Measurements from ENCODE around the gene RNF41. TPM values are rescaled to one million over a fixed set of nuclear protein-coding genes. Genes with fewer than 3 reads are reported as not detected.
A peak's percentile ranks its signal among the peaks of the same experiment; 100 is the strongest.

Gene RNF41
- total and polyA plus RNA-seq, 2 donors = 37.8 to 42.9 TPM

- H3K4me1 ChIP-seq (ENCODE audit: insufficient read depth) = no peaks in the 10 kb centered on the region
- H3K36me3 ChIP-seq (ENCODE audit: insufficient read depth) = no peaks in the 10 kb centered on the region
- no peak for DNase-seq (ENCODE audit: extremely low spot score)
- no peak overlapping the region for H3K4me3 ChIP-seq (ENCODE audit: low read depth, low read length)
- WGBS = 74% methylated on average over 16 of the region's 16 CpGs
- no peak overlapping the region for H3K27ac ChIP-seq (ENCODE audit: low read depth)
Observed at GRCh38 chr12:56234746-56235436, 13.2 kb upstream of the RNF41 start.

DNA sequence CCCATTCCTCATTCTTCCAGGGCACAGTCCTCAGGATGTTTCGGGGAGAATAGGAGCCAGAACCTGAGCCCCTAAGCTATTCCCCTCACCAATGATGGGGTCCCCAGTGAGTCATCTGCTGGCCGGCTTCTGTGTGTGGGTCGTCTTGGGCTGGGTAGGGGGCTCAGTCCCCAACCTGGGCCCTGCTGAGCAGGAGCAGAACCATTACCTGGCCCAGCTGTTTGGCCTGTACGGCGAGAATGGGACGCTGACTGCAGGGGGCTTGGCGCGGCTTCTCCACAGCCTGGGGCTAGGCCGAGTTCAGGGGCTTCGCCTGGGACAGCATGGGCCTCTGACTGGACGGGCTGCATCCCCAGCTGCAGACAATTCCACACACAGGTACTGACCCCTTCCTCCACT lies 9.5 kb upstream of the RNF41 start:
- 83% methylated on average over 11 of the region's 11 CpGs for WGBS
- H3K4me1 ChIP-seq (ENCODE audit: insufficient read depth) = no peaks in the 10 kb centered on the region
- H3K4me3 ChIP-seq (ENCODE audit: low read depth, low read length) = no peak overlapping the region
- H3K27ac ChIP-seq (ENCODE audit: low read depth) = no peak overlapping the region
- H3K36me3 ChIP-seq (ENCODE audit: insufficient read depth) = no peaks in the 10 kb centered on the region
- no peak for DNase-seq (ENCODE audit: extremely low spot score)

DNA sequence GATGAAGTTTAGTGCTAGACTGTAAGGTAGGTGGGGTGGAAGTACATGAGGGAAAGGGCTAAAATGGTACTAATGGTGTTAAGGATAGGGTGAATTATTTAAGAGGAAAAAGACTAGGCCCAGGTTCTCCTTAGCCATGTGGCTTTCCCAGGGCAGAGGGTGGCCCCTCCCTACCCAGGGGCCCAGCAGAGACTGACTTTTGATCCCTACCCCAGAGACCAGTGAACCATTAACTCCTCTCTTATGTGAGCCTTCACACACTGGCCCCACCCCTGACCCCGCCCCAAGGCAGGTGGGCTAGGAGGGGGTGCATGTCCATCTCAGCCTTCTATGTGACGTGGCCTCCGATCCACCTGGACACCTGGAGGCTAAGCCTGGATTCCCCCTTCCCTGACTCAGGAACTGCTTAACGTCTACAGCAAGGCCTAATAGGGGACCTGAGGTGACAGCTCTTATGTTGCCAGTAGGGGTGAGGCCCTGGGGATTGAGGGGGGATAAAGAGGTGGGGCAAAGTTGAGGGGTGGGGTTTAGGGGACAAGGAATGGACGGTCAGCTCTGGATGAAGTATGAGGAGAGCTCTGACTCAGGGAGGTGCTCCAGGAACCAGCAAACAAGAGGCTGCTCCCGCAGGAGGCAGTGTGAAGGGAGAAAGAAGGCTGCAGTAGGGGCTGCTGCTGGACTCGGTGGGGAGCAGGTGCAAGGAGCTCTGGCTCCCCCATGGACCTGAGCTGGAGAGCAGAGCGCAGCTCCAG lies 8.9 kb upstream of the RNF41 start:
- H3K4me1 ChIP-seq (ENCODE audit: insufficient read depth) = no peaks in the 10 kb centered on the region
- DNase-seq (ENCODE audit: extremely low spot score) = no peak
- WGBS = 66% methylated on average over 8 of the region's 8 CpGs
- H3K36me3 ChIP-seq (ENCODE audit: insufficient read depth) = no peaks in the 10 kb centered on the region
- no peak overlapping the region for H3K27ac ChIP-seq (ENCODE audit: low read depth)
- no peak overlapping the region for H3K4me3 ChIP-seq (ENCODE audit: low read depth, low read length)

DNA sequence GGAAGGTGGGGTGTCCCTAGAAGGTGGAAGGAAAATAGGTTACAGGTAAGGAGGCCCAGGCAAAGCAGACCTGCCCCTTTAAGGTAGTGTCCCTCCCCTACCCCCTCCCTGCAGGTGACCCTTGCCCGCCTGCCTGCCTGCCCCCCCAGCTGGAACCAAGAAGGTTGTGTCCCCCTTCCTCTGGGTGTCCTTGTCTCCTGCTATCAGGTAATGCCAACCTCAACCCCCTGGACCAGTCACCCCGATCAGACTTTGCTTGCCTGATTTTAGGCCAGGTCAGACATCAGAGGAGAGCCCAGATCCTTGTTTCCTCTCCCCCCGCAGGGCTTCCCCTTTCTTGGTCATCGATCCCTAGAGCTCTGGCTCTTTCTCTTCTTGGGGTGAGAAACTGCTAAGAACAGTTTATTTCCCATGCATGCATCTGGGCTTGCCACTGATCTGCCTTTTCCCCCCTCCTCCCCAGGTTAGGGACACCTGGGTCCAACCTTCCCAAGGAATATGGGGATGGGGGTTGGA lies 8.3 kb upstream of the RNF41 start, which contains the start of gene SLC39A5:
Gene SLC39A5 (plus strand): TSS at position 136 of the 516 bp plus-strand sequence. CDS start 1,224 bp downstream, outside the sequence.
- no peak for DNase-seq (ENCODE audit: extremely low spot score)
- 80% methylated on average over 4 of the region's 4 CpGs for WGBS

GRCh38 chr12:56229082-56229481 lies 7.4 kb upstream of the RNF41 start:
- no peak for DNase-seq (ENCODE audit: extremely low spot score)
- no peak overlapping the region for H3K27ac ChIP-seq (ENCODE audit: low read depth)
- no peaks in the 10 kb centered on the region for H3K36me3 ChIP-seq (ENCODE audit: insufficient read depth)
- no peak overlapping the region for H3K4me3 ChIP-seq (ENCODE audit: low read depth, low read length)
- WGBS = 88% methylated on average over 7 of the region's 7 CpGs
- no peaks in the 10 kb centered on the region for H3K4me1 ChIP-seq (ENCODE audit: insufficient read depth)

More for the DNA sequence above, 8.3 kb upstream of the RNF41 start, which contains the start of gene SLC39A5:
- no peaks in the 10 kb centered on the region for H3K36me3 ChIP-seq (ENCODE audit: insufficient read depth)
- H3K27ac ChIP-seq (ENCODE audit: low read depth) = no peak within 1 kb of the TSS
- no peaks in the 10 kb centered on the region for H3K4me1 ChIP-seq (ENCODE audit: insufficient read depth)
- no peak within 1 kb of the TSS for H3K4me3 ChIP-seq (ENCODE audit: low read depth, low read length)

GRCh38 chr12:56224954-56225353 lies 3.2 kb upstream of the RNF41 start:
- Histone ChIP-seq H3K36me3 (ENCODE audit: insufficient read depth) (no peaks in the 10 kb centered on the region), H3K4me3 (ENCODE audit: low read depth, low read length) (peak overlapping the region; percentile 46), H3K4me1 (ENCODE audit: insufficient read depth) (no peaks in the 10 kb centered on the region), H3K27ac (ENCODE audit: low read depth) (no peak overlapping the region)
- DNase-seq (ENCODE audit: extremely low spot score) = no peak
- 69% methylated on average over 11 of the region's 11 CpGs for WGBS

GRCh38 chr12:56224102-56224701 lies 2.5 kb upstream of the RNF41 start, which contains the start of gene NABP2:
Gene NABP2 (plus strand): TSS chr12:56224342. CDS start chr12:56224857, 515 bp downstream.
- H3K27ac ChIP-seq (ENCODE audit: low read depth) = peak within 1 kb of the TSS; percentile 44
- H3K4me3 ChIP-seq (ENCODE audit: low read depth, low read length) = peak within 1 kb of the TSS; percentile 46
- peak; percentile 95 for DNase-seq (ENCODE audit: extremely low spot score)
- H3K4me1 ChIP-seq (ENCODE audit: insufficient read depth) = no peaks in the 10 kb centered on the region
- no peaks in the 10 kb centered on the region for H3K36me3 ChIP-seq (ENCODE audit: insufficient read depth)
- under 1% methylated on average over 41 of the region's 41 CpGs for WGBS

- DNase-seq (ENCODE audit: extremely low spot score) = no peak
- WGBS = 16% methylated on average over 15 of the region's 15 CpGs
Observed at GRCh38 chr12:56223571-56224101, 1.9 kb upstream of the RNF41 start.

GRCh38 chr12:56222531-56222895 lies 791 bp upstream of the RNF41 start:
- WGBS = 7% methylated on average over 4 of the region's 4 CpGs
- peak overlapping the region; percentile 66 for H3K4me3 ChIP-seq (ENCODE audit: low read depth, low read length)
- peak overlapping the region; percentile 96 for H3K27ac ChIP-seq (ENCODE audit: low read depth)
- no peaks in the 10 kb centered on the region for H3K4me1 ChIP-seq (ENCODE audit: insufficient read depth)
- no peak for DNase-seq (ENCODE audit: extremely low spot score)
- no peaks in the 10 kb centered on the region for H3K36me3 ChIP-seq (ENCODE audit: insufficient read depth)

More at GRCh38 chr12:56223571-56224101, 1.9 kb upstream of the RNF41 start:
- no peaks in the 10 kb centered on the region for H3K36me3 ChIP-seq (ENCODE audit: insufficient read depth)
- H3K4me1 ChIP-seq (ENCODE audit: insufficient read depth) = no peaks in the 10 kb centered on the region
- H3K27ac ChIP-seq (ENCODE audit: low read depth) = no peak overlapping the region
- no peak overlapping the region for H3K4me3 ChIP-seq (ENCODE audit: low read depth, low read length)

GRCh38 chr12:56221232-56221756 lies 428 bp downstream of the RNF41 start:
- H3K4me3 ChIP-seq (ENCODE audit: low read depth, low read length) = peak overlapping the region; percentile 66
- no peaks in the 10 kb centered on the region for H3K36me3 ChIP-seq (ENCODE audit: insufficient read depth)
- peak; percentile 43 for DNase-seq (ENCODE audit: extremely low spot score)
- H3K27ac ChIP-seq (ENCODE audit: low read depth) = peak overlapping the region; percentile 97
- H3K4me1 ChIP-seq (ENCODE audit: insufficient read depth) = no peaks in the 10 kb centered on the region
- under 1% methylated on average over 21 of the region's 21 CpGs for WGBS

DNA sequence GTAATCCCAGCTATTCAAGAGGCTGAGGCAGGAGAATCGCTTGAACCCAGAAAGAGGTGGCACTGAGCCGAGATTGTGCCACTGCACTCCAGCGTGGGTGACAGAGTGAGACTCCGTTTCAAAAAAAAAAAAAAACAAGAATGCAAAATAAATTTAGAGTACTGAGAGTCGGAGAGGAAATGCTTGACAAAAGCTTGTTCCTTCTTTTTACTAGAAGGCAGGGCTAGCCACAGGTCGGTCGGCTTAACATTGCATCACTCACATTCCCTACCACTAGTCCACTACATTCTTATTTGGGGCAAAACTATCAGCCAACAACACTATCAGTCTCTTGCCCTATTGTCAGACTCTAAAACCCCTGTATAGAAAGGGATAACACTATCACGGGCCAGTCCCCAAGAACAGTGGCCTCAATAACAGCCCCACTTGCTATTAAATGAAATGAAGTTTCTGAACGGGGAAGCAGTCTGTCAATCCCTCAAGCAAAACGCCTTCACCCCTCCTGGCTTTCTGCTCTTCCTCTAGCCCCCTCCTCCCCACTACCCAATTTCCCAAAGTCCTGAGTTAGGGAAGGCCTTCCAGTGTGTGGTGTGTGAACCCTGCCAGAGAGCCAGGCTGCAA lies 1.0 kb downstream of the RNF41 start:
- 9% methylated on average over 10 of the region's 10 CpGs for WGBS
- no peaks in the 10 kb centered on the region for H3K4me1 ChIP-seq (ENCODE audit: insufficient read depth)
- no peak for DNase-seq (ENCODE audit: extremely low spot score)

GRCh38 chr12:56219840-56220239 lies 1.9 kb downstream of the RNF41 start:
- Histone ChIP-seq H3K4me1 (ENCODE audit: insufficient read depth) (no peaks in the 10 kb centered on the region), H3K4me3 (ENCODE audit: low read depth, low read length) (no peak overlapping the region), H3K36me3 (ENCODE audit: insufficient read depth) (peaks cover 5% of the 10 kb centered on the region), H3K27ac (ENCODE audit: low read depth) (no peak overlapping the region)
- 91% methylated on average over 9 of the region's 9 CpGs for WGBS
- no peak for DNase-seq (ENCODE audit: extremely low spot score)

More for the DNA sequence above, 1.0 kb downstream of the RNF41 start:
- H3K4me3 ChIP-seq (ENCODE audit: low read depth, low read length) = peak overlapping the region; percentile 66
- H3K36me3 ChIP-seq (ENCODE audit: insufficient read depth) = no peaks in the 10 kb centered on the region
- peak overlapping the region; percentile 97 for H3K27ac ChIP-seq (ENCODE audit: low read depth)

DNA sequence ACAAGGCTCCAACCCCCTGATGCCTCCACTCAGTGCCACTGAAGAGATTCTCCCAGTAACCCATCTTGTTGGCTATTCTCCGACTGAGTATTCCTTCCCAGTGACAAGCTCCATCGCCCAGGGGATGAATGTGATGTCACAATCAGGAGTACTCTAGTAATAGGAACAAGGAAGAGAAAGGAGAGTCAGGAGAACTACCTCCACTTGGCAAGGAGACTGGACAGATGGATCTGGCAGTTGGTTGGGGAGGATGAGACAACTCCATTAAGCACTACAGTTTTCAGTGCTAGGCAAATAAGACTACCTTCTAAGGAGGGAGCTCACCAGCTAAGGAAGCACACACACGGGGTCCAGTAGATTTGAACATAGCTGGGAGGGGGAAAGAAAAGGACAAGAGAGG lies 5.3 kb downstream of the RNF41 start:
- DNase-seq (ENCODE audit: extremely low spot score) = no peak
- Histone ChIP-seq H3K36me3 (ENCODE audit: insufficient read depth) (peaks cover 8% of the 10 kb centered on the region), H3K4me3 (ENCODE audit: low read depth, low read length) (no peak overlapping the region), H3K4me1 (ENCODE audit: insufficient read depth) (no peaks in the 10 kb centered on the region), H3K27ac (ENCODE audit: low read depth) (no peak overlapping the region)
- WGBS = 87% methylated on average over 3 of the region's 3 CpGs

Measured in urinary bladder (tissue), 4 donors.